ENCODE measurements around the gene MEX3A. TPM values are rescaled to one million over a fixed set of nuclear protein-coding genes. Genes with fewer than 3 reads are reported as not detected.

Gene MEX3A
- total RNA-seq, 5 donors from 2014 or later (not counting 1 experiment from before 2014, with no cell fraction given): 0.03 to 0.58 (median 0.20) TPM

DNA sequence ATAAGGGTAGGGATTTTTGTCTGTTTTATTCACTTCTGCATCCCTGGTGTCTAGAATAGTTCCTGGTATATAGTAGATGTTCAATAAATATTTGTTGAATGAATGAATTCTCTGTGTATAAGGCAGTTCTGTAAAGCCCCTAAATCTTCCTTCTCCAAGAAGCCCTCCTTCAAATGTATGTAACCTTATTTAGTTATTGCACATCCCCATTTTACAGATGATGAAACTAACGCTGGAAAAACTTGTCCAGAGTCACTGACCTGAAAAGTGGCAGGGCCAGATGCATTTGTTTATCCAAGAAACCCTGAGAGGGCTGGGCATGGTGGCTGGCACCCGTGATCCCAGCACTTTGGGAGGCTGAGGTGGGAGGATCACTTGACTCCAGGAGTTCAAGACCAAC, 28.0 kb upstream of the MEX3A start:
- no peak overlapping the region for H3K27ac Mint-ChIP-seq
- CTCF ChIA-PET: interaction anchor here in 1 of 2 donors (0.6 to 0.8 kb wide), 2 partner anchors 18 to 115 kb away, joined by 3 to 4 read pairs; no protein-coding TSS in a partner anchor
- H3K9me3 ChIP-seq: no peaks in the 10 kb centered on the region
- no peaks in the 10 kb centered on the region for H3K36me3 ChIP-seq (ENCODE audit: control insufficient read depth in 2 of 2, extremely low read depth in 1 of 2, insufficient read depth in 1 of 2, low read length in 1 of 2)
- peaks cover 2 to 21% of the 10 kb centered on the region in 2 experiments for H3K27me3 ChIP-seq (replicated peaks in 1 of 2; ENCODE audit: control insufficient read depth in 2 of 2, extremely low read depth in 1 of 2, insufficient read depth in 2 of 2, low read length in 1 of 2)
- no peak overlapping the region for H3K27ac ChIP-seq (ENCODE audit: low read length)
- no CpG with 5 or more reads among the region's 2 CpGs for WGBS (ENCODE audit: insufficient coverage)
- no peak overlapping the region for H3K4me3 ChIP-seq (ENCODE audit: control insufficient read depth in 1 of 2, extremely low read depth in 1 of 2, low read length in 1 of 2)
- peaks cover 8 to 9% of the 10 kb centered on the region in 2 donors for H3K27me3 Mint-ChIP-seq
- H3K9me3 Mint-ChIP-seq: no peaks in the 10 kb centered on the region
- no peak overlapping the region for H3K4me3 Mint-ChIP-seq
- no peaks in the 10 kb centered on the region for H3K36me3 Mint-ChIP-seq
- POLR2A ChIA-PET: interaction anchor here in 1 of 2 donors (1.3 to 2.1 kb wide), 2 partner anchors 8 to 12 kb away, joined by 4 to 6 read pairs; no protein-coding TSS in a partner anchor
- DNase-seq (no peak), ATAC-seq (replicated peaks in 1 of 4) (no peak)
- H3K4me1 Mint-ChIP-seq: peaks cover 29 to 51% (median 37%) of the 10 kb centered on the region in 3 donors
- H3K4me1 ChIP-seq (ENCODE audit: control insufficient read depth in 1 of 2, extremely low read depth in 1 of 2, insufficient read depth in 2 of 2, low read length in 2 of 2): peaks cover 4 to 36% of the 10 kb centered on the region in 2 experiments

DNA sequence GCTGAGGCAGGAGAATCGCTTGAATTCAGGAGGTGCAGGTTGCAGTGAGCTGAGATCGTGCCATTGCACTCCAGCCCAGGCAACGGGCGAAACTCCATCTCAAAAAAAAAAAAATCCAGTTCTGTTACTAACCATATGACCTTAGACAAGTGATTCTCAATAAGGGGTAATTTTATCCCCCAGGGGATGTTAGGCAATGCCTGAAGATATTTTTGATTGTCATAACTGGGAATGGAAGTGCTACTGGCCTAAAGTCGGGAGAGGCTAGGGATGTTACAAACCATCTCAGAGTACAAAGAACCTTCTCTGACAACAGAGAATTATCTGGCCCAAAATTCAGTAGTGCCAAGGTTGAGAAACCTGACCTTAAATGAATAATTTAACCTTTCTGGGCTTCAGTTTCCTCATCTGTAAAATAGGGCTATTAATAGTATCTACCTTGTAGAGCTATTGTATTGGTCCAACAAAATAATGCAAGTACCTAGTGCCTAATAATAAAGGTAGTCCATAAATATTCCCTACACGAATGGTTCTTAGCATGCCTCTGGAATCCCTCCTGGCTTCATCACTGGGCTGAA, 26.5 kb upstream of the MEX3A start:
- peak overlapping the region; percentile 1 for H3K27ac ChIP-seq (ENCODE audit: low read length)
- no peaks in the 10 kb centered on the region for H3K9me3 Mint-ChIP-seq
- no peak overlapping the region for H3K27ac Mint-ChIP-seq
- peaks cover 2 to 7% of the 10 kb centered on the region in 2 experiments for H3K27me3 ChIP-seq (replicated peaks in 1 of 2; ENCODE audit: control insufficient read depth in 2 of 2, extremely low read depth in 1 of 2, insufficient read depth in 2 of 2, low read length in 1 of 2)
- no peaks in the 10 kb centered on the region for H3K36me3 Mint-ChIP-seq
- 60% methylated on average over 1 of the region's 6 CpGs for WGBS (ENCODE audit: insufficient coverage)
- no peak for ATAC-seq (replicated peaks in 1 of 4)
- H3K9me3 ChIP-seq: no peaks in the 10 kb centered on the region
- no peak overlapping the region for H3K4me3 ChIP-seq (ENCODE audit: control insufficient read depth in 1 of 2, extremely low read depth in 1 of 2, low read length in 1 of 2)
- H3K4me1 ChIP-seq (ENCODE audit: control insufficient read depth in 1 of 2, extremely low read depth in 1 of 2, insufficient read depth in 2 of 2, low read length in 2 of 2): peaks cover 12 to 36% of the 10 kb centered on the region in 2 experiments
- H3K4me3 Mint-ChIP-seq: no peak overlapping the region
- CTCF ChIA-PET: interaction anchor here in 1 of 2 donors (1.0 kb wide), 1 partner anchor 21 kb away, joined by 4 read pairs; no protein-coding TSS in a partner anchor
- no peak for DNase-seq
- POLR2A ChIA-PET: interaction anchor here in 1 of 2 donors (1.3 to 2.1 kb wide), 2 partner anchors 10 to 13 kb away, joined by 4 to 6 read pairs; no protein-coding TSS in a partner anchor
- H3K4me1 Mint-ChIP-seq: peaks cover 32 to 54% (median 42%) of the 10 kb centered on the region in 3 donors
- H3K36me3 ChIP-seq (ENCODE audit: control insufficient read depth in 2 of 2, extremely low read depth in 1 of 2, insufficient read depth in 1 of 2, low read length in 1 of 2): no peaks in the 10 kb centered on the region
- peaks cover 0 to 1% of the 10 kb centered on the region in 2 donors for H3K27me3 Mint-ChIP-seq

DNA sequence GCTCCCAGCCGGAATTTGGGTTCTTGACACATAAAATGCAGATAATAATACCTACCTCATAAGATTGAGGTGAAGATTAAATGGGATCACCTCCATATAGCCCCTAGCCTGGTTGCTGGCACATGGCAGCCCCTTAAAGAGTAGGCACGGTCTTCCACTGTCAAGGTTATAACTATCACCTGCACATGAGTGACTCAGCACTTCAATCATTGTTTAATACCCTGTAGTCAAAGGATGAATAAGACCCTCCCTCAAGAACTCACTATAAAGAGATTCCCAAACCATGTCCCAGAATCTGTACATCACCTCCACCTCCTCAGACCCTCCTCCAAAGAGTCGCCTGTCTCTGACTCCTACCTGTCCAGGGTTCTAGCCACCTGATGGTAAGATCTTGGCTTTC, 25.8 kb upstream of the MEX3A start:
- peaks cover 39 to 56% (median 46%) of the 10 kb centered on the region in 3 donors for H3K4me1 Mint-ChIP-seq
- no peaks in the 10 kb centered on the region for H3K9me3 Mint-ChIP-seq
- H3K36me3 ChIP-seq (ENCODE audit: control insufficient read depth in 2 of 2, extremely low read depth in 1 of 2, insufficient read depth in 1 of 2, low read length in 1 of 2): no peaks in the 10 kb centered on the region
- ATAC-seq (replicated peaks in 1 of 4) (no peak), DNase-seq (no peak)
- no peaks in the 10 kb centered on the region for H3K27me3 Mint-ChIP-seq
- H3K4me3 ChIP-seq (ENCODE audit: control insufficient read depth in 1 of 2, extremely low read depth in 1 of 2, low read length in 1 of 2): no peak overlapping the region
- 91% methylated on average over 1 of the region's 3 CpGs for WGBS (ENCODE audit: insufficient coverage)
- peak overlapping the region in 1 of 2 donors; percentile 49 for H3K27ac Mint-ChIP-seq
- H3K4me3 Mint-ChIP-seq: no peak overlapping the region
- H3K4me1 ChIP-seq (ENCODE audit: control insufficient read depth in 1 of 2, extremely low read depth in 1 of 2, insufficient read depth in 2 of 2, low read length in 2 of 2): peaks cover 14 to 42% of the 10 kb centered on the region in 2 experiments
- H3K27ac ChIP-seq (ENCODE audit: low read length): no peak overlapping the region
- ChIA-PET CTCF (interaction anchor here in 1 of 2 donors (2.3 kb wide), 1 partner anchor 11 kb away, joined by 24 read pairs; no protein-coding TSS in a partner anchor), POLR2A (interaction anchor here (0.7 to 2.6 kb wide), 3 partner anchors 7 to 11 kb away, joined by 3 to 26 read pairs (median 25); partner anchors contain the start of gene LMNA (in 1 of the 2))
- no peaks in the 10 kb centered on the region for H3K9me3 ChIP-seq
- H3K36me3 Mint-ChIP-seq: no peaks in the 10 kb centered on the region
- no peaks in the 10 kb centered on the region for H3K27me3 ChIP-seq (replicated peaks in 1 of 2; ENCODE audit: control insufficient read depth in 2 of 2, extremely low read depth in 1 of 2, insufficient read depth in 2 of 2, low read length in 1 of 2)

DNA sequence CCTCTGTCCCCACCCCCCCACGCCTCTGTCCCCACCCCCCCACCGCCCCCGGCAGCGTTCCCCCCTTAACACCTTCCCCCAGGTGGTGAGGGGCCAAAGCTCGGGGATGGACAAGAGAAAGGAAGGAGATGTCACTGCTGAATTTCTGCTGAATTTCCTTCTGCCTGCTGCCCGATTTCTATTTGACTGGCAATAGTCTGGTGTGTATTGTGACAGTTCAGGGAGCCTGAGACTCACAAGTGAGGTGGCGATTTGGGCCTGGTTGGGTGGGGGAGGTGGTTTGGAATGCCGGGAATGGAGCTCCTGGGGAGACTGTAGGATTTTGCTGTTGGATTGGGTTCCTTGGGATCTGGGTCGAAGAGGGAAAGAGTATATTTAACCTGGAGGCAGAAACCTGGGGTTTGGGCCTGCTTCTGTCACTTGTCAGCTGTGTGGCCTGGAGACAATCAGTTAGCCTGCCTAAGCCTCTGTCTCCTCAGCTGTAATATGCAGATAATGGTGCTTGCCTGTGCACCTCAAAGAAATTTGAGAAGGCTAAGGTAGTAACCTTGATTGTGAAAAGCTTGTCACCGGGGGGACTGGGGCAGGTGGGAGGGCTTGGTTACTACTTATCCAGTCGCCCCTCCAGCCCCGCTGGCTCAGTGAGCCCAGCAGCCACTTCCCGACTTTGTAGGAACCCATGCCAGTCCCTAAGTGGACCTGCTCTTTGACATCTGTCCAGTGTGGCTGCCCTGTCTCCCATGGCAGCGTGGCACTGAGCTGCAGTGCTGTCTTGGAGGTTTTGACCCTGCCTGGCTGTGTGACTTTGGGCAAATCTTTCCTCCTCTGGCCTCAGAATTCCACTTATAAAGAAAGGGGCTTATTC, 24.6 kb upstream of the MEX3A start:
- H3K36me3 ChIP-seq (ENCODE audit: control insufficient read depth in 2 of 2, extremely low read depth in 1 of 2, insufficient read depth in 1 of 2, low read length in 1 of 2): no peaks in the 10 kb centered on the region
- CTCF ChIA-PET: interaction anchor here (0.6 to 2.3 kb wide), 6 partner anchors 8 to 51 kb away, joined by 3 to 24 read pairs (median 5); no protein-coding TSS in a partner anchor
- H3K4me1 Mint-ChIP-seq: peaks cover 42 to 60% (median 50%) of the 10 kb centered on the region in 3 donors
- H3K4me3 ChIP-seq (ENCODE audit: control insufficient read depth in 1 of 2, extremely low read depth in 1 of 2, low read length in 1 of 2): peak overlapping the region in 1 of 2 donors; percentile 35
- H3K27me3 Mint-ChIP-seq: no peaks in the 10 kb centered on the region
- H3K27ac Mint-ChIP-seq: peak overlapping the region; percentile 86 to 90
- POLR2A ChIA-PET: interaction anchor here (0.5 to 2.6 kb wide), 10 partner anchors 8 to 1106 kb away, joined by 3 to 26 read pairs (median 5); partner anchors contain the start of gene LMNA (in 2 of the 2)
- peak overlapping the region; percentile 54 to 80 (median 68) for H3K4me3 Mint-ChIP-seq
- peaks cover 14 to 45% of the 10 kb centered on the region in 2 experiments for H3K4me1 ChIP-seq (ENCODE audit: control insufficient read depth in 1 of 2, extremely low read depth in 1 of 2, insufficient read depth in 2 of 2, low read length in 2 of 2)
- DNase-seq (peak in 2 of 35 experiments; percentile 51 to 75), ATAC-seq (replicated peaks in 1 of 4) (peak in 1 of 4 experiments; percentile 9)
- H3K27me3 ChIP-seq (replicated peaks in 1 of 2; ENCODE audit: control insufficient read depth in 2 of 2, extremely low read depth in 1 of 2, insufficient read depth in 2 of 2, low read length in 1 of 2): no peaks in the 10 kb centered on the region
- H3K9me3 Mint-ChIP-seq: no peaks in the 10 kb centered on the region
- no peaks in the 10 kb centered on the region for H3K9me3 ChIP-seq
- H3K27ac ChIP-seq (ENCODE audit: low read length): peak overlapping the region; percentile 99
- no peaks in the 10 kb centered on the region for H3K36me3 Mint-ChIP-seq
- 80% methylated on average over 6 of the region's 14 CpGs for WGBS (ENCODE audit: insufficient coverage)

GRCh38 chr1:156104861-156105832, 22.9 kb upstream of the MEX3A start:
- H3K9me3 ChIP-seq: no peaks in the 10 kb centered on the region
- Mint-ChIP-seq H3K9me3 (no peaks in the 10 kb centered on the region), H3K27me3 (no peaks in the 10 kb centered on the region), H3K27ac (peak overlapping the region; percentile 89 to 90), H3K4me1 (peaks cover 49 to 70% (median 58%) of the 10 kb centered on the region in 3 donors), H3K36me3 (no peaks in the 10 kb centered on the region), H3K4me3 (peak overlapping the region; percentile 68 to 80 (median 76))
- no peaks in the 10 kb centered on the region for H3K27me3 ChIP-seq (replicated peaks in 1 of 2; ENCODE audit: control insufficient read depth in 2 of 2, extremely low read depth in 1 of 2, insufficient read depth in 2 of 2, low read length in 1 of 2)
- H3K36me3 ChIP-seq (ENCODE audit: control insufficient read depth in 2 of 2, extremely low read depth in 1 of 2, insufficient read depth in 1 of 2, low read length in 1 of 2): no peaks in the 10 kb centered on the region
- ChIA-PET CTCF (interaction anchor here (0.8 to 2.3 kb wide), 4 partner anchors 8 to 25 kb away, joined by 3 to 24 read pairs (median 4); no protein-coding TSS in a partner anchor), POLR2A (interaction anchor here (0.5 to 2.6 kb wide), 3 partner anchors 8 to 24 kb away, joined by 3 to 26 read pairs (median 25); partner anchors contain the start of gene LMNA (in 1 of the 2))
- peaks cover 14 to 45% of the 10 kb centered on the region in 2 experiments for H3K4me1 ChIP-seq (ENCODE audit: control insufficient read depth in 1 of 2, extremely low read depth in 1 of 2, insufficient read depth in 2 of 2, low read length in 2 of 2)
- DNase-seq (no peak), ATAC-seq (replicated peaks in 1 of 4) (no peak)
- peak overlapping the region in 1 of 2 donors; percentile 63 for H3K4me3 ChIP-seq (ENCODE audit: control insufficient read depth in 1 of 2, extremely low read depth in 1 of 2, low read length in 1 of 2)
- peak overlapping the region; percentile 99 for H3K27ac ChIP-seq (ENCODE audit: low read length)
- 89% methylated on average over 4 of the region's 11 CpGs for WGBS (ENCODE audit: insufficient coverage)

Measured in T-cell (primary cell).